Right hindlimb (tissue), 1 donor: ENCODE results near the gene ALDOC.
"Not testable (repeated sequence)": the region's sequence is repeated elsewhere in the genome, so short reads cannot be mapped to it uniquely, and the experiment has no call there.

ENCODE experiments used
- DNase-seq: peaks from one replicate; pipeline ENCODE4 v3.0.0-alpha.2; 2018

Gene ALDOC

DNA sequence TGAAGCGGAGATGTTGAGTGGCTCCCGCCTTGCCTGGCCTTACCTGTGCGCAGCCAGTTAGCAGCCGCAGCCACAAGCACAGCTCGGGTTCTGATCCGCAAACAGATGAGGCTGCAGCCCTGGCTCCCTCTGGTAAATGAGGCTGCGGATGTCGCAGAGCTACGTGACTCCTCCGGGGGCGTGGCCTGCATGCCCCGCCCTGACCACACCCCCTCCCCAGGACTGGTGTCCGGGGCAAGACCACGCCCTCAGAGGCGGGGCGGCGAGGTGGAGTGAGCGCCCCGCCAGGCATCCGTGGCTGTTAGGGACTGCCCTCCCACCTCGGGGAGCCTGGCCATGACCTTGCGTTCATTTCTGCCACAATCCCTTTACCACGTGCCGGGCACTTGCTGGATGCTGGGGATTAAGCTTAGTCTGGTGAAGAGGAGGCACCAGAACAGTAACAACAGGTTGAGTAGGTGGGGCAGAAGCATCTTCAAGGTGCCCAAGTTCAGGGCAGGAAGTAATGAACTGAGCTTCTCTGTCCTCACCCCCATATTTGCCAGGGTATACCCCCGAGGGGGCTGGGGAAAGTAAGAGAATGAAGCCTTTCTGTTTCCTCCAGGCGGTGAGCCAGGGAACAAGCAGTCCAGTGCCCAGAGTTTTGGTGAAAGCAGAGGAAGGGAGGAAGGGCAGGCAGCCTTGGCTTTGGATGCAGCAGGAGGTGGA lies at the start of gene ALDOC:
TSS of gene ALDOC (minus strand) at position 138 of the 708 bp plus-strand sequence. CDS start 1,363 bp downstream, outside the sequence.
- peak; percentile 90 for DNase-seq

- no peak for DNase-seq
These were observed 47.5 kb upstream of the ALDOC start for GRCh38 chr17:28624148-28624547.

- DNase-seq = no peak
These were observed 47.0 kb upstream of the ALDOC start for GRCh38 chr17:28623696-28624095.

GRCh38 chr17:28622186-28622585 lies 45.5 kb upstream of the ALDOC start:
- no peak for DNase-seq

- no peak for DNase-seq
These were observed 43.3 kb upstream of the ALDOC start for GRCh38 chr17:28620010-28620409.

- no peak for DNase-seq
These were observed 41.8 kb upstream of the ALDOC start for GRCh38 chr17:28618464-28618863.

GRCh38 chr17:28616281-28616680 lies 39.6 kb upstream of the ALDOC start:
- DNase-seq = no peak

GRCh38 chr17:28615260-28615940 lies 38.7 kb upstream of the ALDOC start:
- DNase-seq = no peak

GRCh38 chr17:28613931-28614381 lies 37.3 kb upstream of the ALDOC start, which contains the start of gene RSKR:
TSS of gene RSKR (minus strand) at chr17:28614185. CDS start at chr17:28614161, 24 bp downstream.
- no peak for DNase-seq

DNA sequence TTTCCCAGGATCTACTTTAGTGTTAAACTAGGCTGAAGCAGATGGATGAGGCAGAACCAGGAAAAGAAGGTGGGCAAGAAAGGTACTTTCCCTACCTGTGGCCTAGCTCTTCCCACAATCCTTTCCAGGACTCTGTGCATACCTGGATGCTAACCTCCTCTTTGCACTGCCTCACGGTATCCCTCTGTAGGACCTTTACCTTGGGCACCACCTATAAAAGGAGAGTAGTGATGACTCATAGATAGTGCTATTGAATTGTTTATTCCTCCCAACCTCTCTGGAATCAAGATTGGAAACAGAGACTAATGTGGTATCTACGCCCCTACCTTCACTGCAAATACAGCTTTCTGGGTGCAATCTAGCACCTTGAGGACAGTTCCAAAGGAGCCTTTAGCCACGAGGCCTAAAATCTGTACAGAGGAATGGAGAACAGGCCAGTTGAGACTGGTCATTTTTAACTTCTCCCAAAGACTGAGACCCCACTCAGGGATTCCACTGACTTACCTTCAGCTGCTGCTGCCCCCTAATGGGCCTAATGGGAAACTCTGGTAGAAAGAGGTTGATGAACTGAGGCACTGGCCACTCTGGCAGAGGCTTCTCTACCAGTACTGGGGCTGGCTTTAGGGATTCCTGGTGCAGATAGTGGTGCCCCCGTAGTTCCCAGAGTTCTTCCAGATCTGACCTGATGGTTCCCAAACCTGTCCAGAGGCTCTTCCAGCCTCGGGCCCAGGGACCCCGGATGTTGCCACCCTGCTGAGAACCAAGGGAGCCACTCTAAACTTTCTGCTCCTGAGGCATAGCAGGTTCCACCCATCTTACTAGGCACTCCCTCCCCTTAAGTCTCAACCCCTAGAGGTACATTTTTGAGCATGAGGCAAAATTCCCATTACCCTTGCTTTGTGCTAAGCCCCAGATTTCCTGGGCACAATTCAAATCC lies 36.5 kb upstream of the ALDOC start:
- peak; percentile 38 for DNase-seq

- no peak for DNase-seq
These were observed 35.8 kb upstream of the ALDOC start for GRCh38 chr17:28612531-28612930.

DNA sequence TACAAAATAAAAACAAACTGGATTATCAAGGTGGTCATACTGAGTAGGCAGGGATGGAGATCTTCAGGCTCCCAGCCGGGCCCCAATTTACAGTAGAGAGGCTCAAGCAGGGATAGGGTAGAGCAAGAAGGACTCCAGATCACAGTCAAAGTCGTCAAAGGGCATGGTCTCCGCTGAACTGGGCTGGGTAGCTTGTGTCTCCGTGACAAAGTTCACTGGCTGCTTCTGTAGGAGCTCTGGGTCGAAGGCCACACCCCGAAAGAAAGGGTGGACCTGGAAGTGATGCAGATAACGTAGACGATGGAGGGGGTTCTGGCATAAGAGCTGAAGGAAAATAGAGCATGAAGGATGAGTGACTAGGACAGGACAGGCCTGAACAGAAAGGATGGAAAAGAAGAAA lies 33.7 kb upstream of the ALDOC start:
- no peak for DNase-seq

DNA sequence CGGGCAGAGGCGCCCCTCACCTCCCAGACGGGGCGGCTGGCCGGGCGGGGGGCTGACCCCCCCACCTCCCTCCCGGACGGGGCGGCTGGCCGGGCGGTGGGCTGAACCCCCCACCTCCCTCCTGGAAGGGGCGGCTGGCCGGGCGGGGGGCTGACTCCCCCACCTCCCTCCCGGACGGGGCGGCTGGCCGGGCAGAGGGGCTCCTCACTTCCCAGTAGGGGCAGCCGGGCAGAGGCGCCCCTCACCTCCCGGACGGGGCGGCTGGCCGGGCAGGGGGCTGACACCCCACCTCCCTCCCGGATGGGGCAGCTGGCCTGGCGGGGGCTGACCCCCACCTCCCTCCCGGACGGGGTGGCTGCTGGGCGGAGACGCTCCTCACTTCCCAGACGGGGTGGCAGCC lies 27.3 kb upstream of the ALDOC start:
- not testable (repeated sequence) for DNase-seq

DNA sequence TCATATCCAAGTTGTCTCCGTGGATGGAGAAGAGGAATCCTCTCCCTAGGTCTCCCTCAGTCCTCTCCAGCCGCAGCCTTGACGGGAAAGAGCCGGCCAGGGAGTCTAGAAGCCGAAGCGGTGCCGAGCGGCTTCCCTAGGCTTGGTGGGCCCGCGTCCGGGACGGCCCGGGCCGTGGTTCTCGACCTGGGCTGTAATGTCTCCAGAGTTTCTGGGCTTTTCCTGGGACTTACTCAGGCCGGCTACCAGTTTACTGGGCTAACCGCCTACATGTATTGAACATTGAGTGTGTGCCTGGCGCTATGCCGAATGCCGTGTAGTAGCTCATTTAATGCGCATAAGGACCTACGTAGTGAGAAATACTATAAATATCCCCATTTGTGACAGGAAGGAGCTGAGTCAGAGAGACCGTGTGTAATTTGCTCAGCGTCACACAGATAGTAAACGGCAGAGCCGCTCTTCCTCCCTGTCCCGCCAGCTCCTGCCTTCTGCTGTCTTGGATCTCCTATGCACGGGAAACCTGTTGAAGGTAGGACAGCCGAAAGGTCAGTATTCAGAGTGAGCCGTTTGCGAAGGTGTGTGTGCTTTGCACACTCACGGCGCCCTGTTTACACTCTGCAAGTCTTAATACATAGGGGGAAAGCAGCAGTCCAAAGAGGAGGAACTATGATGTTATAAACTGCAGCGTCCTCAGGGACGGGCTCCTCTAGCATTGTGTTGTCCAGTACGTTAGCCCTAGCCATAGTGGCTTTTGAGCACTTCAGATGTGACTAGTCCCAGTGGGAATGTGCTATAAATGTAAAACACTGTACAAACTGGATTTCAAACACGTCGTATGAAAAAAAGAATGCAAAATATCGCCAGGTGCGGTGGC lies 22.9 kb upstream of the ALDOC start:
- peak; percentile 74 for DNase-seq

DNA sequence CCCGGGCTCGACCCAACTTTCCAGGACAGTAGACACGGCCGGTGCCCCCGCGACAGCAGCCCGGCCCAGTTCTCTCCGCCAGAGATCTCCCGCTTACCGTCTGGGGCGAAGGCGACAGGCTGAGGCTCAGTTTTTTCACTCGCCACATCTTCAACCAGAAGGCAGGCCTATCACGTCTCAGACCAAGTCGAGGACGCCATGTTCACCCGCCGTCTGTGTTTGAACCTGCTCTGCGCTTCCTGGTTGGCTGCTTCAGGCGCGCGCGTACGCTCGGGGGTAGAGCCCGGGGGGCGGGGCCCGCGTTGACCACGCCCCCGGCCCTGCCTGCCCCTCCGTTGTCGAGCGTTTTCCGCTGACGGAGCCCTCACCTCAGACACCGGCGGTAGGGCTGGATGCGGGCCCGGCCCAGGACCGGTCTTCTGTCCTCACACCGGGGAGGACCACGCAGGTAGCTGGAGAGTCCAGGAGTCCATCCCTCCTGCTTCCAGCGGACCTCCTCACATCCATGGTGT lies 22.2 kb upstream of the ALDOC start, which contains the start of gene SPAG5:
TSS of gene SPAG5 (minus strand) at position 227 of the 512 bp plus-strand sequence. CDS start at position 148, 79 bp downstream.
- DNase-seq = peak; percentile 96

- no peak for DNase-seq
These were observed 21.7 kb upstream of the ALDOC start for GRCh38 chr17:28598389-28598788.

DNA sequence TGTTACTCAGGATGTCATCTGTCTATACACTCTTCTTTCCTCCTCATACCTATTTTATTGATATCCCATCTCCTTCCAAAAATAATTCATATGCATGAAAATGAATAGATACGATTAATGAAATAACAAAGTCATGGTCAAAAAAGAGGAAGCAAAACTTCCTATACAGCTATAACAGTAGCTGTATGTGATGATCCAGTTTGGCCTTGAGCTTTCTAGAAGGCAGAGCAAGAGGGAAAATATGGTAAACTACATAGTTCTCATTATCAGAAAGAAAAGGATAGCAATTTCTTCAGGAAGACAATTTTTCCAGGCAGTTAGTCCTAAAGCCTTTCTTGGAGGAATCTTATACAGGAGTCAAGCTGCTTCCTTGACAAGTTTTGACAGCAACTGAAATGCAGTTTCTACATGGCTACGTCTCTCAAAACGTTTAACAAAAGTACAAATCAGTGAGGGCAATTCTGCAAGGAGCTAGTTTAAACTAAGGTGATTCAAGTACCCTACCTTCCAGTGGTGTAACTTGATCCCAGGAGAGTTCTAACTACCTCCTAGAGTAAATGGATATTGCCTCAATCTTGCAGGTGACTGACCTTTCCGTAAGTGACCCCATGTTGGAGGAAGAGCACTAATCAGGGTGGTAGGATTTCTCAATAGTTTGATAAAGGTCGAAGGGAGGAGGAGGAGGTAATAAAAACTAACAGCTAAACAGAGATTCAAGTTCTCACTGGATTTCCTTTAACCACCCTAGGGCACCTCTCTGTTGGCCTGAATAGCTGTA lies 21.1 kb upstream of the ALDOC start:
- DNase-seq = no peak

DNA sequence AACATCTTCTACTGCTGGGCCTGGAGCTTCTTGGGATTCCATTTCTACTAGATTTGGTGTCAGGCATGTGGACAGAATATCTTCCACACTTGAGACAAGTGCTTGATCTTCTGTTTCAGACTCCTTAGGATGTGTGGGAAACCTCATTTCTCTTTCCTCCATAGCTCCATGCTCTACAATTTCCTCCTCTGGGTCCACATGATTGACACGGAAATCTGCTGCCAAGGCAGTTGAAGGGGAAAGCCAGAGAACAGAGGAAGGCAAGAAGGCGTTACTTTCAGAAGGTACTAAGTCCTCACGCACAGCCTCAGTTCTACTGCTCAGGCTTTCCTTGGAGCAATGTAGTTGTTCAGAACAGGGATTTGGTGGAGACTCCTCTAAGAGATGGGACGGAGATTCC lies 15.6 kb upstream of the ALDOC start:
- DNase-seq = no peak

DNA sequence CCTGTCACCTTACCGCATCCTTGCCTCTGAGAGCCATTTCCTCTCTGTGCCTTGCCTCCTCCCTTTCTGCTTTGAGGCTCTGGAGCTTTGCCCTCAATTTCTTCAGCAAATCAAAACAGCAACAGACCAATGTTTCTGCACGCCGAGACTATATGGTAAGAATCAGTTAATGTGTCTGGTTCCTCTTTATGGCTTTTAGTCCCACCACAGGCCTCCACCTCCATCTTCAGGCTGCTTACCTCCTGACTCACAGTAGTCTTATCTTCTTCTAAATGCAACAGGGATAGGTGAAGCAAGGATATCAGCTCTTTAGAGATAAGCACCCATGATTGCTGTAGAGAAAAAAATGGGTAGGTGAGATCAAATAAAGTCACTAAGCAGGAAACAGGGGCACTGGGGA lies 9.2 kb upstream of the ALDOC start:
- DNase-seq = no peak

- DNase-seq = no peak
These were observed 7.7 kb upstream of the ALDOC start for GRCh38 chr17:28584434-28584833.

DNA sequence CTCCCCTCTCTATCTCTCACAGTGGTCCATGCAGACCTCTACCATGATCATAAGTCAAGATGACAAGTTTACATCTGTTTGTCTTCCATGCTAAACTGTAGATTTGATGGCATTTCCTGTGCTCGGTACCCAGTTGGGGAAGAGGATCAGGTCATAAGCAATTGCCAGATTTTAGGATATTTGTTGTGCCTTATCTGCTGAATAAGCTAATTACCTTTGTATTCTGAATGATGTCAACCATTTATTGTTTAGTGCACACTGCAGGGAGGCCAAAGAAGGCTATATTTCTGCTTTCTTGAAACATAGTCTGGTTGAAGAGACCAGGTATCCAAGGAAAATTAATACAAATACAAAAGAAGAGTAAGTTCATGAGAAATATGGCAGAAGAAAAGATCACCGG lies 5.8 kb upstream of the ALDOC start:
- no peak for DNase-seq
